HepG2 (cell line): ENCODE results near the gene MAN1A2. TPM values are rescaled to one million over a fixed set of nuclear protein-coding genes. Genes with fewer than 3 reads are reported as not detected.

Source experiments
- ATAC-seq: fragments of 200-7000 bp; cut with Tn5 transposase; 3 replicates; pipeline ENCODE4 v1.9.1; 2020; ENCODE audit warnings: mild to moderate bottlenecking, moderate library complexity
- BruUV-seq: library from RNA; stranded (reverse); fragments of 400-500 nt; replicated peaks from 2 replicates; lab custom pipeline; 2021; lab: Mats Ljungman, UMichigan
- CTCF ChIA-PET: fragments of 300-600 bp; formaldehyde crosslinking; extraction: SDS; loops from one replicate; lab custom pipeline; 2021; ENCODE audit warnings: low total read pairs, inconsistent platforms, low intra/inter-chr PET ratio; lab: Yijun Ruan, JAX
- POLR2A ChIA-PET: fragments of 350-600 bp; sonication (Branson Sonifier 250); formaldehyde crosslinking; loops from one replicate; lab custom pipeline; 2020; ENCODE audit warnings: antibody characterized with exemption, inconsistent platforms; lab: Yijun Ruan, JAX
- DNase-seq: peaks from one replicate; pipeline ENCODE4 v3.0.0-alpha.2; 2015; ENCODE audit warnings: low spot score
- FAIRE-seq: peaks from 3 replicates; lab custom pipeline; 2011; peaks lifted over from hg19 to GRCh38; lab: Jason Lieb, UNC
- H2AFZ ChIP-seq: one replicate; pipeline ENCODE4 v1.6.1; 2011; ENCODE audit warnings: low read length, inconsistent platforms
- H3K27ac ChIP-seq: fragments of 300-600 bp; 3 replicates; pipeline ENCODE4 v1.8.0; 2011; ENCODE audit warnings: mixed run types, mild to moderate bottlenecking, mixed read lengths, low read length, inconsistent platforms; ENCODE audit not compliant: insufficient read depth; ENCODE audit errors: extremely low read length
- H3K27me3 ChIP-seq, 2 experiments: fragments of 200-600 bp in 1 of 2; 2 replicates in 1 of 2; 3 replicates in 1 of 2; pipeline versions ENCODE4 v1.6.0 to v1.8.0; 2011; ENCODE audit warnings: low read length in 2 of 2, mild to moderate bottlenecking in 2 of 2, moderate library complexity in 2 of 2, inconsistent platforms in 1 of 2; ENCODE audit not compliant: insufficient read depth in 2 of 2, control insufficient read depth in 1 of 2
- H3K36me3 ChIP-seq, 2 experiments: fragments of 200-600 bp in 1 of 2; replicated peaks in 1 of 2; 2 replicates in 1 of 2; 3 replicates in 1 of 2; pipeline versions ENCODE4 v1.5.1 to v1.8.0; 2011; ENCODE audit warnings: low read length in 2 of 2, inconsistent platforms in 1 of 2; ENCODE audit not compliant: insufficient read depth in 2 of 2, control insufficient read depth in 1 of 2
- H3K4me1 ChIP-seq: 2 replicates; pipeline ENCODE4 v1.5.1; 2012; ENCODE audit warnings: low read length, inconsistent platforms; ENCODE audit not compliant: insufficient read depth
- H3K4me2 ChIP-seq: 2 replicates; pipeline ENCODE4 v1.6.0; 2011; ENCODE audit warnings: low read depth, low read length, inconsistent platforms
- H3K4me3 ChIP-seq, 3 experiments: fragments of 200-600 bp in 1 of 3; sonication (generic), shearing (Covaris generic) in 1 of 3; replicated peaks in 1 of 3; 2 replicates each; pipeline ENCODE4 v1.5.1; 2011 to 2016; ENCODE audit warnings: low read length in 3 of 3, inconsistent platforms in 2 of 3, low read depth in 2 of 3, mild to moderate bottlenecking in 2 of 3, control low read depth in 1 of 3, mixed read lengths in 1 of 3; ENCODE audit not compliant: insufficient read depth in 1 of 3
- H3K79me2 ChIP-seq: one replicate; pipeline ENCODE4 v1.6.1; 2011; ENCODE audit warnings: low read length, inconsistent platforms; ENCODE audit not compliant: insufficient read depth
- H3K9ac ChIP-seq: 2 replicates; pipeline ENCODE4 v1.6.0; 2011; ENCODE audit warnings: mild to moderate bottlenecking, low read depth, low read length, inconsistent platforms; ENCODE audit not compliant: insufficient read depth
- H3K9me3 ChIP-seq: 2 replicates; pipeline ENCODE4 v1.5.1; 2012; ENCODE audit warnings: mild to moderate bottlenecking, low read length
- H4K20me1 ChIP-seq: 2 replicates; pipeline ENCODE4 v1.6.0; 2011; ENCODE audit warnings: inconsistent platforms, mild to moderate bottlenecking, low read length, moderate library complexity; ENCODE audit not compliant: insufficient read depth
- ARID2 ChIP-seq: sonication (generic); formaldehyde crosslinking; IDR thresholded peaks from 2 replicates; pipeline ENCODE4 v1.8.1; 2022; ENCODE audit warnings: mild to moderate bottlenecking, missing genetic modification reagents, borderline replicate concordance
- BCL3 ChIP-seq: sonication (generic); formaldehyde crosslinking; IDR thresholded peaks from 2 replicates; pipeline ENCODE4 v1.5.1; 2020; ENCODE audit warnings: mild to moderate bottlenecking, missing genetic modification reagents, moderate library complexity
- E2F2 ChIP-seq: sonication (generic); formaldehyde crosslinking; IDR thresholded peaks from 2 replicates; pipeline ENCODE4 v1.4.0; 2020; ENCODE audit warnings: missing genetic modification reagents, borderline replicate concordance
- HMG20B ChIP-seq: conservative IDR thresholded peaks from 2 replicates; pipeline ENCODE4 v1.6.1; 2016; ENCODE audit warnings: missing genetic modification reagents, missing compliant biosample characterization
- KDM5B ChIP-seq: sonication (generic); formaldehyde crosslinking; IDR thresholded peaks from 2 replicates; pipeline ENCODE4 v1.4.0; 2020; ENCODE audit warnings: missing genetic modification reagents, mild to moderate bottlenecking, borderline replicate concordance
- MAFK ChIP-seq, 2 experiments: IDR thresholded peaks in 1 of 2; conservative IDR thresholded peaks in 1 of 2; 2 replicates each; pipeline ENCODE4 v1.6.1; 2011; ENCODE audit warnings: improper control_type of control experiment in 2 of 2, low read length in 2 of 2
- NR3C1 ChIP-seq: sonication (generic); formaldehyde crosslinking; IDR thresholded peaks from 2 replicates; pipeline ENCODE4 v1.4.0; 2020; ENCODE audit warnings: missing genetic modification reagents
- RORA ChIP-seq: sonication (generic); formaldehyde crosslinking; IDR thresholded peaks from 2 replicates; pipeline ENCODE4 v1.5.0; 2020; ENCODE audit warnings: mild to moderate bottlenecking, missing genetic modification reagents, moderate library complexity
- TRIM24 ChIP-seq: sonication (generic); formaldehyde crosslinking; IDR thresholded peaks from 2 replicates; pipeline ENCODE4 v1.8.0; 2022; ENCODE audit warnings: mild to moderate bottlenecking, missing genetic modification reagents
- ZNF276 ChIP-seq: sonication (generic); formaldehyde crosslinking; IDR thresholded peaks from 2 replicates; pipeline ENCODE4 v1.4.0; 2020; ENCODE audit warnings: mild to moderate bottlenecking, low read depth, missing genetic modification reagents
- ZNF354B ChIP-seq: sonication (generic); formaldehyde crosslinking; IDR thresholded peaks from 2 replicates; pipeline ENCODE4 v1.8.0; 2022; ENCODE audit warnings: mild to moderate bottlenecking, missing genetic modification reagents
- ZNF615 ChIP-seq: sonication (generic); formaldehyde crosslinking; IDR thresholded peaks from 2 replicates; pipeline ENCODE4 v1.5.0; 2020; ENCODE audit warnings: mild to moderate bottlenecking, missing genetic modification reagents, borderline replicate concordance
- ZNF766 ChIP-seq: sonication (generic); formaldehyde crosslinking; IDR thresholded peaks from 2 replicates; pipeline ENCODE4 v1.5.0; 2020; ENCODE audit warnings: missing genetic modification reagents, borderline replicate concordance
- WGBS: methylation state at CpG from one replicate; pipeline ENCODE4 v1.1.6; 2017; ENCODE audit warnings: low lambda C conversion rate; 5-methylcytosine and 5-hydroxymethylcytosine counted together
- in situ Hi-C: cut with HindIII; loops from 2 replicates; pipeline ENCODE4 v1.10.0; 2017; ENCODE audit warnings: low pct_unique_long_range_greater_than_20kb; ENCODE audit not compliant: extremely low pct_ligation_motif_present
- intact Hi-C: fragments of 100-400 bp; cut with micrococcal nuclease; formaldehyde crosslinking; loops from one replicate; pipeline ENCODE4 v1.10.0; 2022; ENCODE audit not compliant: unreplicated experiment
- polyA plus RNA-seq, 8 experiments: library from polyadenylated mRNA; depleted of rRNA in 3 of 8; stranded (reverse) in 7 of 8; unstranded in 1 of 8; fragments of >200 nt; fragmentation: Illumina TruSeq in 4 of 8; extraction: Trizol in 4 of 8; gene quantifications; 2 replicates each; pipeline versions ENCODE4 v1.2.1 to v1.2.3, GENCODE V29; 2011 to 2016; ENCODE audit warnings: low read depth in 4 of 8, missing spikeins in 1 of 8, mixed read lengths in 1 of 8; ENCODE audit not compliant: insufficient read depth in 1 of 8
- total RNA-seq, 5 experiments: library from RNA; depleted of rRNA; stranded (reverse); fragments of >200 nt; fragmentation: Illumina TruSeq; extraction: Trizol; gene quantifications; 2 replicates each; pipeline ENCODE4 v1.2.3, GENCODE V29; 2016; ENCODE audit warnings: low read depth in 1 of 5
- TF ChIP-seq, protein P1 (sequence below): sonication (generic); formaldehyde crosslinking; IDR thresholded peaks from 2 replicates; pipeline ENCODE4 v1.4.0; 2020; ENCODE audit warnings: missing genetic modification reagents, borderline replicate concordance
- TF ChIP-seq, protein P2 (sequence below): sonication (generic); formaldehyde crosslinking; IDR thresholded peaks from 2 replicates; pipeline ENCODE4 v1.4.0; 2020; ENCODE audit warnings: missing genetic modification reagents

The MAN1A2 gene
- total and polyA plus RNA-seq, 2 of the 13 experiments (the other 11 are each of a cell fraction or from before 2014, with no cell fraction given) = 8.0 to 19.9 TPM

- POLR2A ChIA-PET = no interaction called here
- 100% methylated on average over 1 of the region's 1 CpG for WGBS
- no peak for DNase-seq
- no peak for TF ChIP-seq KDM5B
- TF ChIP-seq TRIM24 (CRISPR knock-in tag) = no peak
- TF ChIP-seq ZNF276 (CRISPR knock-in tag) = no peak
- no peak for TF ChIP-seq E2F2 (CRISPR knock-in tag)
- TF ChIP-seq NR3C1 (CRISPR knock-in tag) = no peak
- TF ChIP-seq, protein P1, sequence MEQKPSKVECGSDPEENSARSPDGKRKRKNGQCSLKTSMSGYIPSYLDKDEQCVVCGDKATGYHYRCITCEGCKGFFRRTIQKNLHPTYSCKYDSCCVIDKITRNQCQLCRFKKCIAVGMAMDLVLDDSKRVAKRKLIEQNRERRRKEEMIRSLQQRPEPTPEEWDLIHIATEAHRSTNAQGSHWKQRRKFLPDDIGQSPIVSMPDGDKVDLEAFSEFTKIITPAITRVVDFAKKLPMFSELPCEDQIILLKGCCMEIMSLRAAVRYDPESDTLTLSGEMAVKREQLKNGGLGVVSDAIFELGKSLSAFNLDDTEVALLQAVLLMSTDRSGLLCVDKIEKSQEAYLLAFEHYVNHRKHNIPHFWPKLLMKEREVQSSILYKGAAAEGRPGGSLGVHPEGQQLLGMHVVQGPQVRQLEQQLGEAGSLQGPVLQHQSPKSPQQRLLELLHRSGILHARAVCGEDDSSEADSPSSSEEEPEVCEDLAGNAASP (CRISPR knock-in tag) = no peak
- no peak for TF ChIP-seq HMG20B (CRISPR knock-in tag)
- no peak for TF ChIP-seq ARID2 (CRISPR knock-in tag)
- TF ChIP-seq, protein P2, sequence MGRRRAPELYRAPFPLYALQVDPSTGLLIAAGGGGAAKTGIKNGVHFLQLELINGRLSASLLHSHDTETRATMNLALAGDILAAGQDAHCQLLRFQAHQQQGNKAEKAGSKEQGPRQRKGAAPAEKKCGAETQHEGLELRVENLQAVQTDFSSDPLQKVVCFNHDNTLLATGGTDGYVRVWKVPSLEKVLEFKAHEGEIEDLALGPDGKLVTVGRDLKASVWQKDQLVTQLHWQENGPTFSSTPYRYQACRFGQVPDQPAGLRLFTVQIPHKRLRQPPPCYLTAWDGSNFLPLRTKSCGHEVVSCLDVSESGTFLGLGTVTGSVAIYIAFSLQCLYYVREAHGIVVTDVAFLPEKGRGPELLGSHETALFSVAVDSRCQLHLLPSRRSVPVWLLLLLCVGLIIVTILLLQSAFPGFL (CRISPR knock-in tag) = no peak
- TF ChIP-seq ZNF354B (CRISPR knock-in tag) = no peak
- no peak for TF ChIP-seq ZNF615 (CRISPR knock-in tag)
- TF ChIP-seq RORA = no peak
- no peak for TF ChIP-seq ZNF766 (CRISPR knock-in tag)
- no peak for TF ChIP-seq BCL3
- no peak for TF ChIP-seq MAFK (conservative IDR thresholded peaks at IDR 0.05 in 1 of 2, IDR thresholded peaks at IDR 0.05 in 1 of 2; ENCODE audit: low read length in 2 of 2)
- TF ChIP-seq, all 625 proteins: peak for 0
- FAIRE-seq = no peak
- no peaks in the 10 kb centered on the region for H3K9me3 ChIP-seq
- no peaks in the 10 kb centered on the region; the same call in 1 of the 2 replicates for H4K20me1 ChIP-seq
- no peak overlapping the region for H3K27ac ChIP-seq
- peaks cover 80% of the 10 kb centered on the region for H3K79me2 ChIP-seq
- H3K36me3 ChIP-seq = no peaks in the 10 kb centered on the region
- no TSS peak for BruUV-seq
- H2AFZ ChIP-seq = no peak overlapping the region
- intact Hi-C loops (no loop called here), in situ Hi-C loops (no loop called here)
- CTCF ChIA-PET = no interaction called here
- H3K4me3 ChIP-seq = no peak overlapping the region
- no peak overlapping the region for H3K4me2 ChIP-seq
- H3K27me3 ChIP-seq = no peaks in the 10 kb centered on the region
- no peak overlapping the region for H3K9ac ChIP-seq
- peaks cover 19% of the 10 kb centered on the region for H3K4me1 ChIP-seq
- no peak for ATAC-seq
Observed at GRCh38 chr1:117375327-117375726, 8.1 kb downstream of the MAN1A2 start.
